DOHH2 (cell line): ENCODE results near the gene FIGNL1.

Source experiments
- CTCF ChIP-seq: fragments of 200-600 bp; sonication (generic); IDR thresholded peaks from one replicate; pipeline ENCODE4 v1.5.1; 2014; ENCODE audit warnings: antibody characterized with exemption, mild to moderate bottlenecking, low read depth, low read length; ENCODE audit not compliant: poor library complexity, severe bottlenecking
- EZH2phosphoT487 ChIP-seq: fragments of 200-600 bp; sonication (generic); IDR thresholded peaks from 2 replicates; pipeline ENCODE4 v1.6.1; 2017; ENCODE audit warnings: borderline replicate concordance, mild to moderate bottlenecking, antibody characterized with exemption, low read length, moderate library complexity, mixed read lengths

DNA sequence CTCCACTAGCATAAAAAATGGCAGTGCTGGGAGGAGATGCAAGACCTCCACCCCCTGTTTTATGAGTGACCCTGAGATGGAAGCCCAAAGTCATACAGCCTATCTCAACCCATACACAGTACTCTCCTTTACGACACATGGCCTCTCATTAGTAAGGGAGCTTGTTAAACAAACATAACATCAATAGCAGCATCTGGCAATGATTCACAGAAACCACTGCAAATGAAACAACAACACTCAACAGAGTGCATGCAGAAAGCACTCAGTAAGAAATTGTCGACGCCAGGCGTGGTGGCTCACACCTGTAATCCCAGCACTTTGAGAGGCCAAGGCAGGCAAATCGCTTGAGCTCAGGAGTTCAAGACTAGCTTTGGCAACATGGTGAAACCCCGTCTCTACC, 27.5 kb upstream of the FIGNL1 start:
- no peak for TF ChIP-seq CTCF
- TF ChIP-seq EZH2phosphoT487: no peak
